HEK293 (cell line): ENCODE measurements around the gene PRAMEF9.
"Not testable (repeated sequence)": the region's sequence is repeated elsewhere in the genome, so short reads cannot be mapped to it uniquely, and the experiment has no call there.

Experiments used
- ZNF561 ChIP-seq: fragments of 450-650 bp; IDR thresholded peaks from 2 replicates; pipeline ENCODE4 v1.5.1; 2018; ENCODE audit warnings: missing biosample characterization, missing genetic modification characterization, borderline replicate concordance
- TF ChIP-seq, protein P1 (sequence below): fragments of 450-650 bp; formaldehyde crosslinking; IDR thresholded peaks from 2 replicates; pipeline ENCODE4 v1.5.1; 2016; ENCODE audit warnings: missing biosample characterization, missing genetic modification characterization

DNA sequence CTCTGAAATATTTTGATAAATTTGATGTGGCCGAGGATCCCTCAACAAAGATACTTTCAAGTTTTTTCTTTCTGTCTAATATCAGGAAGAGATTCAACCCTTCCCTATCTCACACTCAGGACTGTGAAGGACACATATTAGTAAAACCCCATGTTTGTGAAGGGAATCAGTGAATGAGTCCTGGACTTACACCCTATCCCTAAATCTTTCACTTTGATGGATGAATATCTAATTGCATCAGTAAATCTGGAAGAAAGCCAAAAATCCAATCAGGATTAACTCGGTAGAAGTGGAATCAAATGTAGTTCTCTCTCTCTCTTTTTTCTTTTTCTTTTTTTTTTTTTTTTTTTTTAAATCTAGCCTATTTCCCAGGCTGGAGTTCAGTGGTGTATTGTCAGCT lies at the start of gene PRAMEF9:
- TF ChIP-seq, protein P1, sequence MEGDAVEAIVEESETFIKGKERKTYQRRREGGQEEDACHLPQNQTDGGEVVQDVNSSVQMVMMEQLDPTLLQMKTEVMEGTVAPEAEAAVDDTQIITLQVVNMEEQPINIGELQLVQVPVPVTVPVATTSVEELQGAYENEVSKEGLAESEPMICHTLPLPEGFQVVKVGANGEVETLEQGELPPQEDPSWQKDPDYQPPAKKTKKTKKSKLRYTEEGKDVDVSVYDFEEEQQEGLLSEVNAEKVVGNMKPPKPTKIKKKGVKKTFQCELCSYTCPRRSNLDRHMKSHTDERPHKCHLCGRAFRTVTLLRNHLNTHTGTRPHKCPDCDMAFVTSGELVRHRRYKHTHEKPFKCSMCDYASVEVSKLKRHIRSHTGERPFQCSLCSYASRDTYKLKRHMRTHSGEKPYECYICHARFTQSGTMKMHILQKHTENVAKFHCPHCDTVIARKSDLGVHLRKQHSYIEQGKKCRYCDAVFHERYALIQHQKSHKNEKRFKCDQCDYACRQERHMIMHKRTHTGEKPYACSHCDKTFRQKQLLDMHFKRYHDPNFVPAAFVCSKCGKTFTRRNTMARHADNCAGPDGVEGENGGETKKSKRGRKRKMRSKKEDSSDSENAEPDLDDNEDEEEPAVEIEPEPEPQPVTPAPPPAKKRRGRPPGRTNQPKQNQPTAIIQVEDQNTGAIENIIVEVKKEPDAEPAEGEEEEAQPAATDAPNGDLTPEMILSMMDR (tag by site-specific recombination): not testable (repeated sequence)
- TF ChIP-seq ZNF561 (tag by site-specific recombination): not testable (repeated sequence)
